SIG-M5 (cell line): ENCODE results near the gene SBF2.

Source experiments
- DNase-seq: peaks from one replicate; lab custom pipeline; 2025; lab: John Stamatoyannopoulos, UW

Gene SBF2

GRCh38 chr11:9851366-9851765 lies 442.7 kb downstream of the SBF2 start:
- DNase-seq, result no peak

GRCh38 chr11:9850224-9850895 lies 443.7 kb downstream of the SBF2 start:
- DNase-seq, result no peak

GRCh38 chr11:9849389-9849788 lies 444.6 kb downstream of the SBF2 start:
- no peak for DNase-seq

- DNase-seq, result no peak
Measured at GRCh38 chr11:9847636-9848035, 446.4 kb downstream of the SBF2 start.

- no peak for DNase-seq
Measured at GRCh38 chr11:9842923-9843322, 451.1 kb downstream of the SBF2 start.

GRCh38 chr11:9840460-9841004 lies 453.5 kb downstream of the SBF2 start:
- DNase-seq, result no peak

- DNase-seq, result no peak
Measured at GRCh38 chr11:9839550-9839949, 454.5 kb downstream of the SBF2 start.

GRCh38 chr11:9838961-9839360 lies 455.1 kb downstream of the SBF2 start:
- DNase-seq, result no peak

- DNase-seq, result no peak
Measured at GRCh38 chr11:9838229-9838628, 455.8 kb downstream of the SBF2 start.

- no peak for DNase-seq
Measured at GRCh38 chr11:9834291-9834690, 459.7 kb downstream of the SBF2 start.

- DNase-seq, result no peak
Measured at GRCh38 chr11:9831122-9831521, 462.9 kb downstream of the SBF2 start.

- DNase-seq, result no peak
Measured at GRCh38 chr11:9827708-9828107, 466.3 kb downstream of the SBF2 start.

- DNase-seq, result no peak
Measured at GRCh38 chr11:9826390-9826789, 467.6 kb downstream of the SBF2 start.

GRCh38 chr11:9825895-9826294 lies 468.1 kb downstream of the SBF2 start:
- no peak for DNase-seq

GRCh38 chr11:9825315-9825714 lies 468.7 kb downstream of the SBF2 start:
- DNase-seq, result no peak

- no peak for DNase-seq
Measured at GRCh38 chr11:9823887-9824385, 470.1 kb downstream of the SBF2 start.

GRCh38 chr11:9823439-9823838 lies 470.6 kb downstream of the SBF2 start:
- no peak for DNase-seq

- DNase-seq, result no peak
Measured at GRCh38 chr11:9821008-9821752, 472.8 kb downstream of the SBF2 start.

GRCh38 chr11:9820260-9820659 lies 473.8 kb downstream of the SBF2 start:
- no peak for DNase-seq

- no peak for DNase-seq
Measured at GRCh38 chr11:9817191-9817590, 476.8 kb downstream of the SBF2 start.

GRCh38 chr11:9815486-9816136 lies 478.4 kb downstream of the SBF2 start:
- no peak for DNase-seq

- no peak for DNase-seq
Measured at GRCh38 chr11:9814108-9814507, 479.9 kb downstream of the SBF2 start.

- no peak for DNase-seq
Measured at GRCh38 chr11:9808943-9809342, 485.1 kb downstream of the SBF2 start.
